LNCaP clone FGC (cell line): ENCODE measurements around the gene TMPRSS6.

Experiments used
- DNase-seq: peaks from one replicate; pipeline ENCODE4 v3.0.0-alpha.2; 2011; ENCODE audit warnings: low read depth
- H3K4me3 ChIP-seq: 2 replicates; pipeline ENCODE4 v1.5.1; 2011; ENCODE audit warnings: mild to moderate bottlenecking, low read depth, low read length, control low read depth
- TF ChIP-seq, protein P1 (sequence below): IDR thresholded peaks from 2 replicates; pipeline ENCODE4 v1.5.1; 2012; ENCODE audit warnings: mild to moderate bottlenecking; ENCODE audit not compliant: control insufficient read depth, insufficient read depth; ENCODE audit errors: extremely low read depth

The TMPRSS6 gene

DNA sequence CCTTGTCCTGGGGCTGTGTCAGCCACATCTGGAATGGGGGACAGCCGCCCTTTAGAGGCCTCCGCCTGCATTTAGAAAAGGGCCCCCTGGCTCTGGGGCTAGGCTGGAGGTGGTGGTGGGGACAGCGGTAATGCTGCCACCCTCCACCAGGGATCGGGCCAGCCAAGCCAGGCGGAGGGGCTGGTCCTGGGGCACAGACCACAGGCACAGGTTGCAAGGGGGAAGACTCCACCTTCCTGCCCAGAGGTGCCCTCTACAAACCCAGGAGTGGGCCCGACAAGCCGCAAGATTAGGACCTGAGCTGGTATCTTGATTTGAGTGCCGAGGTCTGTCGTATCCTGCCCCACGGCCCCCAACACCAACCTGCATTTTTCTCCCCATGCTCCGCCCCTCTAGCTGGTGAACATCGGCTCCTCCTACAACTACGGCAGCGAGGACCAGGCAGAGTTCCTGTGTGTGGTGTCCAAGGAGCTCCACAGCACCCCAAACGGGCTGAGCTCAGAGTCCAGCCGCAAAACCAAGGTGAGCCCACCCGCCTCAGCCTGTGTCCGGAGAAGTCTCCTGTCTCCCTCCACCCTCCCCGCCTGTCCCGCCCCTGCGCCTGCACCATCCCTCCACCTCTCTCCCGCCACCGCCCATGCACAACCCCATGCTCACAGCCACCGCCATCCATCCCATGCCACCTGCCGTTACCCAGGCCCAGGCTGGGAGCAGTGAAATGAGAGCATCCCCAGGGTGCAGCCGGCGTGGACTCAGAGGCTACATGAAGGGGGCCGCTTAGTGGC lies 50.4 kb downstream of the TMPRSS6 start:
- DNase-seq, result no peak
- H3K4me3 ChIP-seq, result no peak overlapping the region
- TF ChIP-seq, protein P1, sequence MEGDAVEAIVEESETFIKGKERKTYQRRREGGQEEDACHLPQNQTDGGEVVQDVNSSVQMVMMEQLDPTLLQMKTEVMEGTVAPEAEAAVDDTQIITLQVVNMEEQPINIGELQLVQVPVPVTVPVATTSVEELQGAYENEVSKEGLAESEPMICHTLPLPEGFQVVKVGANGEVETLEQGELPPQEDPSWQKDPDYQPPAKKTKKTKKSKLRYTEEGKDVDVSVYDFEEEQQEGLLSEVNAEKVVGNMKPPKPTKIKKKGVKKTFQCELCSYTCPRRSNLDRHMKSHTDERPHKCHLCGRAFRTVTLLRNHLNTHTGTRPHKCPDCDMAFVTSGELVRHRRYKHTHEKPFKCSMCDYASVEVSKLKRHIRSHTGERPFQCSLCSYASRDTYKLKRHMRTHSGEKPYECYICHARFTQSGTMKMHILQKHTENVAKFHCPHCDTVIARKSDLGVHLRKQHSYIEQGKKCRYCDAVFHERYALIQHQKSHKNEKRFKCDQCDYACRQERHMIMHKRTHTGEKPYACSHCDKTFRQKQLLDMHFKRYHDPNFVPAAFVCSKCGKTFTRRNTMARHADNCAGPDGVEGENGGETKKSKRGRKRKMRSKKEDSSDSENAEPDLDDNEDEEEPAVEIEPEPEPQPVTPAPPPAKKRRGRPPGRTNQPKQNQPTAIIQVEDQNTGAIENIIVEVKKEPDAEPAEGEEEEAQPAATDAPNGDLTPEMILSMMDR, result no peak

DNA sequence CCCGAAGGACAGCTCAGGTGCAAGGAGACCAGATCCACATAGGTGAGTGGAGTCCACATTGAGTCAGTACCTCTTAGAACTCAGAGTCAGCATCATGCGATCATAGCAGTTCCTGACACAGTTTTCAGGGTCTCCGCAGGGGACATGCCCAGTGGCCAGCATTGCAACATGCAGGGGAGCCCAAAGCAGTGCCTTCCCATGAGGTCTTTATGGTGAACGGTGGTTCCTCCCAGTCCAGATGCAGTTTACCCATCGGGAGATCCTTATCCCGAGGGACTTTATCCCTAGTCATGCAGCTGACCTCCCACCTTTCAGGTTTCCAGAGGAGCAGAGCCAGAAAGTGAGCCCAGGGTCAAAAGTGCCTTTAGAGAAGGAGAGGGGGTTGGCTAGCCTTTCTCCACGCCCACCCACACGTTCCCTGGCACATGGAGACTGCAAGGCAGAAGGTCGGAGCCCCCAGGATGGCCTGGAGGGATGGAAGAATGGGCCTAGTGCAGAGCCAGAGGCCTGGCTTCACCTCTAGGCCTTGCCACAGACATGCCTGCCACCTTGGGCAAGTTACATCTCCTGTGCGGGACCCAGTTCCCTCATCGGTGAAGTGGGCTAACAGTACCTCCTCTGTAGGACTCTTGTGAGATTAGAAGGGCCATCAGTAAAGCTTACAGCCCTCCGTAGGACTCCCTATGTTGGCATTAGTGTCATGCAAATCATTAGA lies 51.6 kb downstream of the TMPRSS6 start:
- H3K4me3 ChIP-seq, result no peak overlapping the region
- TF ChIP-seq, protein P1, result no peak
- no peak for DNase-seq

DNA sequence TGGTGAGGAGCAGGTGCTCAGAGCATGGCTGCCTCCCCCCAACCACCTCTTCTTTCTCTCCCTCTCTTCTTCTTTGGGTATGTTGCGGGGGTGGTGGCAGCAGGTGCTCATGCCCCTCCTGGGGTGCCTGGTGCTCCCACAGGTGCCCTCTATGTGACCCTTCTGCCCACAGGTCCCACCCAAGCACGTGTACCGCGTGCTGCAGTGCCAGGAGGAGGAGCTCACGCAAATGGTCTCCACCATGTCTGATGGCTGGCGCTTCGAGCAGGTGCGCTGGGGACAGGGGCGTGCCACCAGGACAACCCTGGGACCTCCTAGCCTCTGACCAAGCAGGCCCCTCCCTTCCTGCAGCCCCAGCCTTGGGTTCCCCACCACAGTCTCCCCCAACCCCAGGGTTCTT lies 52.3 kb downstream of the TMPRSS6 start:
- TF ChIP-seq, protein P1, result no peak
- DNase-seq, result no peak
- H3K4me3 ChIP-seq, result no peak overlapping the region

DNA sequence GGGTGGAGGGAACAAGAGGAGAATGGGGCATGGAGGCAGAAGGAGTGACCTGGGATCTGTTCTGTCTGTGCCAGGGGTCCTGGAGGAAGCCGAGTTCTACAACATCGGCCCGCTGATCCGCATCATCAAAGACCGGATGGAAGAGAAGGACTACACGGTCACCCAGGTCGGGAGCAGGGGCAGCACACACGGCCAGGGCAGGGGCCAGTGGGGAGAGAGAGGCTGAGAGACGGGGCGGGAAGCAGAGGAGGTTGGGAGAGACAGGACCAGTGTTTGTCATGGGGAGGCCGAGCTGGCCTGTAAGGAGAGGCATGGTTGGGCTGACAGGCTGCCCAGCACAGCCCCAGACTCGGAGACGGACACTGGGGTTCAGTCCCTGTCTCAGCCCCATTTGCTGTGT lies 53.3 kb downstream of the TMPRSS6 start:
- TF ChIP-seq, protein P1, result no peak
- no peak overlapping the region for H3K4me3 ChIP-seq
- no peak for DNase-seq

DNA sequence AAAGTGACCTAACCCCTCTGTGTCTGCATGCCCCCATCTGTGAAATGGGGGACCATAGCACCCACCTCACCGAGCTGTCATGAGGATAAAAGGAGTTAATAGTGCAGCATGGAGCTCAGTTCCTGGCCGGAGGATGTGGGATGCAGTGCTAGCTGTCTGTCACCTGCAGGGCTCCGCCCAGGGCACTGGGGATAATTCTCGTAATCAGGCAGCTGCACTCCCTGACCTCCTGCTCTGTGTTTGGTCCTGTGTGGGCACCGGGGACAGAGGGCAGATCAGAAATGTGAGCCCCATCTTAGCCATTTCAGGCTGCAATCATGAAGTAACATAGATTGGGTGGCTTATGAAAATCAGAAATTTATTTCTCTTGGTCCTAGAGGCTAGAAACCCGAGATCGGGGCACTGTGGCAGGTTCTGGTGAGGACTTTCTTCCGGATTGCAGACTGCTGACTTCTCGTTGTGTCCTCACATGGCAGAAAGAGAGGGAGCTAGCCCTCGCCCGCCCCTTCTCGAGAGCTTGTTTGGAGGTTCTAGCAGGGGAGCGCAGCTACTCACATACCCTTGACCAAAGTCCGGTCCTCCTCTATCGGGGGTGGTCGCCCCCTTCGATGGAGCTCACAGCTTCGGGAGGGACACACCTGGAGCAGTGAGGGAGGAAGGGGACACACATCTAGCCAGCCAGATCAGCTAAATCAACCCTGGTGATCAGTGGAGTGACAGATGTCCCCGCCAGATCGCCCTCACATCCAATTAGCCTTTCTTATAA lies 54.7 kb downstream of the TMPRSS6 start:
- TF ChIP-seq, protein P1, result no peak
- H3K4me3 ChIP-seq, result no peak overlapping the region
- DNase-seq, result no peak

DNA sequence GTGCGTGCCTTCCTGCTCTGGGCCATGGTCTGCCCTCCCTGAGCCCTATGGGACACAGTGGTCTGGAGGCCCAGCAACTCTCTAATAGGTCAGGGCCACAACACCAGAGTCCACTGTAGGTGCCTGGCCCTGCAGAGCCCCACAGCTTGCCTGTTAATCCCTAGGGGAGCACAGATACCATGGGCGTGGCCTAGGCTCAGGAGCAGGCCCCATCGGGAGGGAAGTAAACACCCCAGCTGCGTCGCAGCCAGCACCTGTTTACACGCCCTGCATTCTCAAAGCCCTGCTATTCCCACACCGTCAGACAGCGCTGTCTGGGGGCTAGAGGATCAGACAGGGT lies 55.5 kb downstream of the TMPRSS6 start:
- H3K4me3 ChIP-seq, result no peak overlapping the region
- TF ChIP-seq, protein P1, result no peak
- no peak for DNase-seq
